GM12891 (cell line): Measurements from ENCODE around the gene RFX2.

Source experiments
- POLR2A ChIP-seq: IDR thresholded peaks from 2 replicates; pipeline ENCODE4 v1.6.1; 2011; ENCODE audit warnings: low read depth, low read length, control low read depth
- POLR2AphosphoS5 ChIP-seq: IDR thresholded peaks from 2 replicates; pipeline ENCODE4 v1.6.1; 2011; ENCODE audit warnings: low read depth, low read length, control low read depth
- SPI1 ChIP-seq: IDR thresholded peaks from 2 replicates; pipeline ENCODE4 v1.6.1; 2011; ENCODE audit warnings: low read depth, low read length, control low read depth
- TAF1 ChIP-seq: IDR thresholded peaks from 2 replicates; pipeline ENCODE4 v1.6.1; 2011; ENCODE audit warnings: low read depth, low read length, control low read depth

GRCh38 chr19:6048348-6048747 is 62.0 kb downstream of the RFX2 start:
- TF ChIP-seq POLR2A (no peak), TAF1 (no peak), POLR2AphosphoS5 (no peak), SPI1 (no peak)
